ENCODE data around the gene PTPRQ. TPM values are rescaled to one million over a fixed set of nuclear protein-coding genes. Genes with fewer than 3 reads are reported as not detected.

Gene PTPRQ
- total and polyA plus RNA-seq, 2 of the 8 experiments (the other 6 are each of a cell fraction or from before 2014, with no cell fraction given): not detected

DNA sequence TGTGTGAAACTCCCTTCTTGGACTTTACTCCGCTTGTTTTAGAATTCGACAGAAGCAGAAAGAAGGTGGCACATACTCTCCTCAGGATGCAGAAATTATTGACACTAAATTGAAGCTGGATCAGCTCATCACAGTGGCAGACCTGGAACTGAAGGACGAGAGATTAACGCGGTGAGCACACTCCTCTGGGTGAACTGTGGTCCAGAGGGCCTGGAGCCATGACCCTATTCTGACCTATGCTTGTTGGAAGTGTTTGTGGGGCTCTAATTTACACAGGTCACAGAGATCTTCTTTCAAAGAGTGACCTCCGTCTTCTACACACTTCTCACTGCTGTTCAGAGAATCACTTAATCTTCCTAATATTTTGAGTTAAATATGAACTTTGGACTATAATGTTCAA is 190.9 kb downstream of the PTPRQ start (continued):
- TF ChIP-seq TBP (IDR thresholded peaks at IDR 0.05; ENCODE audit: low read depth, low read length): no peak
- TF ChIP-seq, protein P1, sequence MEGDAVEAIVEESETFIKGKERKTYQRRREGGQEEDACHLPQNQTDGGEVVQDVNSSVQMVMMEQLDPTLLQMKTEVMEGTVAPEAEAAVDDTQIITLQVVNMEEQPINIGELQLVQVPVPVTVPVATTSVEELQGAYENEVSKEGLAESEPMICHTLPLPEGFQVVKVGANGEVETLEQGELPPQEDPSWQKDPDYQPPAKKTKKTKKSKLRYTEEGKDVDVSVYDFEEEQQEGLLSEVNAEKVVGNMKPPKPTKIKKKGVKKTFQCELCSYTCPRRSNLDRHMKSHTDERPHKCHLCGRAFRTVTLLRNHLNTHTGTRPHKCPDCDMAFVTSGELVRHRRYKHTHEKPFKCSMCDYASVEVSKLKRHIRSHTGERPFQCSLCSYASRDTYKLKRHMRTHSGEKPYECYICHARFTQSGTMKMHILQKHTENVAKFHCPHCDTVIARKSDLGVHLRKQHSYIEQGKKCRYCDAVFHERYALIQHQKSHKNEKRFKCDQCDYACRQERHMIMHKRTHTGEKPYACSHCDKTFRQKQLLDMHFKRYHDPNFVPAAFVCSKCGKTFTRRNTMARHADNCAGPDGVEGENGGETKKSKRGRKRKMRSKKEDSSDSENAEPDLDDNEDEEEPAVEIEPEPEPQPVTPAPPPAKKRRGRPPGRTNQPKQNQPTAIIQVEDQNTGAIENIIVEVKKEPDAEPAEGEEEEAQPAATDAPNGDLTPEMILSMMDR (IDR thresholded peaks at IDR 0.05; ENCODE audit: control extremely low read depth in 1 of 3, insufficient read depth in 1 of 3, low read depth in 1 of 3, low read length in 3 of 3): no peak
- no peak for TF ChIP-seq CEBPB (IDR thresholded peaks at IDR 0.05; ENCODE audit: low read depth, low read length)
- TF ChIP-seq RAD21 (IDR thresholded peaks at IDR 0.05 in 1 of 2, conservative IDR thresholded peaks at IDR 0.05 in 1 of 2; ENCODE audit: low read depth in 2 of 2, low read length in 2 of 2): no peak
- no peak for TF ChIP-seq EP300 (IDR thresholded peaks at IDR 0.05; ENCODE audit: borderline replicate concordance in 1 of 2, low read depth in 2 of 2, low read length in 2 of 2)
- TF ChIP-seq RNF2 (IDR thresholded peaks at IDR 0.05; ENCODE audit: borderline replicate concordance, low read depth, low read length, missing control alignments, poor library complexity, severe bottlenecking): no peak

All from H1 (cell line).